Amygdala (tissue), 56 donors: Measurements from ENCODE around the gene RGS6.

Experiments used
- DNase-seq, 56 donors: peaks; one replicate each; lab custom pipeline; 2025; lab: John Stamatoyannopoulos, UW

RGS6 gene

GRCh38 chr14:72594099-72594901 lies 662.1 kb downstream of the RGS6 start:
- DNase-seq, result no peak

- no peak for DNase-seq
Measured at GRCh38 chr14:72595152-72595862, 663.1 kb downstream of the RGS6 start.

- DNase-seq, result no peak
Measured at GRCh38 chr14:72597252-72598233, 665.3 kb downstream of the RGS6 start.

GRCh38 chr14:72598306-72598705 lies 666.1 kb downstream of the RGS6 start:
- DNase-seq, result no peak

GRCh38 chr14:72599579-72600470 lies 667.6 kb downstream of the RGS6 start:
- DNase-seq, result no peak

GRCh38 chr14:72600551-72601330 lies 668.5 kb downstream of the RGS6 start:
- no peak for DNase-seq

- no peak for DNase-seq
Measured at GRCh38 chr14:72603639-72604038, 671.4 kb downstream of the RGS6 start.

GRCh38 chr14:72604133-72604532 lies 671.9 kb downstream of the RGS6 start:
- DNase-seq, result no peak

- DNase-seq, result no peak
Measured at GRCh38 chr14:72605096-72605920, 673.1 kb downstream of the RGS6 start.

GRCh38 chr14:72605921-72606220 lies 673.6 kb downstream of the RGS6 start:
- DNase-seq, result no peak

GRCh38 chr14:72606879-72607278 lies 674.6 kb downstream of the RGS6 start:
- DNase-seq, result no peak

- DNase-seq, result no peak
Measured at GRCh38 chr14:72607386-72608130, 675.3 kb downstream of the RGS6 start.

GRCh38 chr14:72608391-72609204 lies 676.4 kb downstream of the RGS6 start:
- DNase-seq, result peak in 1 of 56 donors; percentile 3

- DNase-seq, result no peak
Measured at GRCh38 chr14:72609205-72609916, 677.1 kb downstream of the RGS6 start.

- no peak for DNase-seq
Measured at GRCh38 chr14:72610096-72610830, 678.0 kb downstream of the RGS6 start.
